CD4-positive, CD25-positive, alpha-beta regulatory T cell (primary cell): Measurements from ENCODE around the gene MSRB2. TPM values are rescaled to one million over a fixed set of nuclear protein-coding genes. Genes with fewer than 3 reads are reported as not detected.

Source experiments
- ATAC-seq, 2 donors: fragments of 150-1000 bp; cut with Tn5 transposase; one replicate each; pipeline ENCODE4 v1.10.0; 2021; ENCODE audit warnings: low read depth in 2 of 2, moderate number of reproducible peaks in 2 of 2, moderate library complexity in 1 of 2
- DNase-seq, 3 donors: peaks; one replicate each; pipeline versions ENCODE4 v3.0.0 to v3.0.0-alpha.2; 2012 to 2022; ENCODE audit warnings: mixed read lengths in 1 of 3
- H3K27ac ChIP-seq: one replicate; pipeline ENCODE4 v1.7.0; 2013; ENCODE audit warnings: mild to moderate bottlenecking, low read length; ENCODE audit not compliant: insufficient read depth, poor library complexity, severe bottlenecking
- H3K27me3 ChIP-seq: one replicate; pipeline ENCODE4 v1.7.0; 2013; ENCODE audit warnings: low read length; ENCODE audit not compliant: control insufficient read depth, insufficient read depth
- H3K36me3 ChIP-seq: one replicate; pipeline ENCODE4 v1.7.0; 2013; ENCODE audit warnings: mild to moderate bottlenecking, low read length, moderate library complexity; ENCODE audit not compliant: control insufficient read depth, insufficient read depth
- H3K4me1 ChIP-seq: 2 replicates; pipeline ENCODE4 v1.7.0; 2013; ENCODE audit warnings: mild to moderate bottlenecking, low read length; ENCODE audit not compliant: insufficient read depth, control insufficient read depth, poor library complexity, severe bottlenecking
- H3K4me3 ChIP-seq: one replicate; pipeline ENCODE4 v1.7.0; 2013; ENCODE audit warnings: low read depth, mild to moderate bottlenecking, low read length, moderate library complexity
- H3K9me3 ChIP-seq, 2 experiments: 1 replicate in 1 of 2; 2 replicates in 1 of 2; pipeline ENCODE4 v1.7.0; 2013; ENCODE audit warnings: low read length in 2 of 2, mild to moderate bottlenecking in 1 of 2, moderate library complexity in 1 of 2; ENCODE audit not compliant: control insufficient read depth in 2 of 2
- H3K27ac Mint-ChIP-seq, 3 donors: one replicate each; pipeline ENCODE4 v1.8.0; 2020 to 2022; ENCODE audit warnings: mild to moderate bottlenecking in 3 of 3, mixed read lengths in 3 of 3, moderate library complexity in 2 of 3
- H3K27me3 Mint-ChIP-seq: one replicate; pipeline ENCODE4 v1.8.0; 2022; ENCODE audit warnings: mild to moderate bottlenecking, mixed read lengths
- H3K36me3 Mint-ChIP-seq: one replicate; pipeline ENCODE4 v1.8.0; 2020; ENCODE audit warnings: mixed read lengths
- H3K4me1 Mint-ChIP-seq, 4 donors: one replicate each; pipeline ENCODE4 v1.8.0; 2020 to 2022; ENCODE audit warnings: mixed read lengths in 4 of 4, mild to moderate bottlenecking in 1 of 4
- H3K4me3 Mint-ChIP-seq, 4 donors: one replicate each; pipeline ENCODE4 v1.8.0; 2020 to 2022; ENCODE audit warnings: mild to moderate bottlenecking in 4 of 4, mixed read lengths in 4 of 4, moderate library complexity in 3 of 4
- H3K9me3 Mint-ChIP-seq, 7 donors: one replicate each; pipeline ENCODE4 v1.8.0; 2020 to 2022; ENCODE audit warnings: mixed read lengths in 7 of 7, mild to moderate bottlenecking in 3 of 7, moderate library complexity in 2 of 7
- polyA plus RNA-seq, 4 donors: library from polyadenylated mRNA; unstranded; fragments of 300-500 nt; fragmentation: Illumina TruSeq; gene quantifications; one replicate each; pipeline ENCODE4 v1.2.3, GENCODE V29; 2021
- total RNA-seq: library from RNA; stranded (reverse); gene quantifications from one replicate; pipeline ENCODE4 v1.2.3, GENCODE V29; 2022

MSRB2 gene
- total and polyA plus RNA-seq, 5 donors from 2014 or later, result 1.3 to 9.9 (median 6.0) TPM

GRCh38 chr10:23073527-23073926 lies 21.9 kb upstream of the MSRB2 start:
- Histone ChIP-seq H3K27ac (no peak overlapping the region), H3K9me3 (no peaks in the 10 kb centered on the region), H3K4me1 (no peaks in the 10 kb centered on the region), H3K4me3 (no peak overlapping the region), H3K36me3 (no peaks in the 10 kb centered on the region), H3K27me3 (peaks cover 4% of the 10 kb centered on the region)
- no peaks in the 10 kb centered on the region for H3K9me3 Mint-ChIP-seq
- H3K4me1 Mint-ChIP-seq, result no peaks in the 10 kb centered on the region
- no peak for DNase-seq
- ATAC-seq, result no peak
- no peak overlapping the region for H3K27ac Mint-ChIP-seq
- no peaks in the 10 kb centered on the region for H3K36me3 Mint-ChIP-seq
- no peak overlapping the region for H3K4me3 Mint-ChIP-seq
- peaks cover 24% of the 10 kb centered on the region for H3K27me3 Mint-ChIP-seq

GRCh38 chr10:23075672-23076071 lies 19.7 kb upstream of the MSRB2 start:
- H3K4me1 ChIP-seq, result no peaks in the 10 kb centered on the region
- Mint-ChIP-seq H3K27me3 (peaks cover 30% of the 10 kb centered on the region), H3K4me3 (no peak overlapping the region), H3K9me3 (no peaks in the 10 kb centered on the region), H3K27ac (no peak overlapping the region), H3K4me1 (no peaks in the 10 kb centered on the region), H3K36me3 (no peaks in the 10 kb centered on the region)
- ATAC-seq (no peak), DNase-seq (no peak)
- H3K27ac ChIP-seq, result no peak overlapping the region
- H3K27me3 ChIP-seq, result peaks cover 19% of the 10 kb centered on the region
- no peaks in the 10 kb centered on the region for H3K9me3 ChIP-seq
- no peaks in the 10 kb centered on the region for H3K36me3 ChIP-seq
- no peak overlapping the region for H3K4me3 ChIP-seq

GRCh38 chr10:23078114-23078513 lies 17.3 kb upstream of the MSRB2 start:
- Mint-ChIP-seq H3K9me3 (no peaks in the 10 kb centered on the region), H3K4me3 (no peak overlapping the region), H3K27me3 (peaks cover 34% of the 10 kb centered on the region), H3K4me1 (no peaks in the 10 kb centered on the region), H3K27ac (no peak overlapping the region), H3K36me3 (no peaks in the 10 kb centered on the region)
- H3K4me3 ChIP-seq, result no peak overlapping the region
- DNase-seq, result no peak
- no peaks in the 10 kb centered on the region for H3K4me1 ChIP-seq
- H3K9me3 ChIP-seq, result no peaks in the 10 kb centered on the region
- no peak overlapping the region for H3K27ac ChIP-seq
- peaks cover 19% of the 10 kb centered on the region for H3K27me3 ChIP-seq
- ATAC-seq, result no peak
- no peaks in the 10 kb centered on the region for H3K36me3 ChIP-seq

GRCh38 chr10:23079700-23080099 lies 15.7 kb upstream of the MSRB2 start:
- no peak for DNase-seq
- H3K27ac ChIP-seq, result no peak overlapping the region

GRCh38 chr10:23080262-23080661 lies 15.1 kb upstream of the MSRB2 start:
- H3K4me3 ChIP-seq, result no peak overlapping the region
- Mint-ChIP-seq H3K4me3 (no peak overlapping the region), H3K27ac (no peak overlapping the region), H3K27me3 (peaks cover 38% of the 10 kb centered on the region), H3K36me3 (no peaks in the 10 kb centered on the region), H3K4me1 (no peaks in the 10 kb centered on the region), H3K9me3 (peaks cover 0 to 5% (median 0%) of the 10 kb centered on the region in 7 donors)
- H3K27me3 ChIP-seq, result peaks cover 26% of the 10 kb centered on the region
- no peaks in the 10 kb centered on the region for H3K4me1 ChIP-seq
- no peak overlapping the region for H3K27ac ChIP-seq
- no peaks in the 10 kb centered on the region for H3K9me3 ChIP-seq
- ATAC-seq (no peak), DNase-seq (no peak)
- no peaks in the 10 kb centered on the region for H3K36me3 ChIP-seq

More at GRCh38 chr10:23079700-23080099, 15.7 kb upstream of the MSRB2 start:
- Histone ChIP-seq H3K4me1 (no peaks in the 10 kb centered on the region), H3K27me3 (peaks cover 23% of the 10 kb centered on the region), H3K36me3 (no peaks in the 10 kb centered on the region), H3K4me3 (no peak overlapping the region), H3K9me3 (no peaks in the 10 kb centered on the region)
- peaks cover 36% of the 10 kb centered on the region for H3K27me3 Mint-ChIP-seq
- peaks cover 0 to 2% (median 0%) of the 10 kb centered on the region in 7 donors for H3K9me3 Mint-ChIP-seq
- H3K4me3 Mint-ChIP-seq, result no peak overlapping the region
- H3K4me1 Mint-ChIP-seq, result no peaks in the 10 kb centered on the region
- H3K27ac Mint-ChIP-seq, result no peak overlapping the region
- no peaks in the 10 kb centered on the region for H3K36me3 Mint-ChIP-seq
- ATAC-seq, result no peak

- H3K9me3 ChIP-seq, result no peaks in the 10 kb centered on the region
Measured at GRCh38 chr10:23081221-23081750, 14.1 kb upstream of the MSRB2 start.

GRCh38 chr10:23081891-23082290 lies 13.5 kb upstream of the MSRB2 start:
- Mint-ChIP-seq H3K36me3 (no peaks in the 10 kb centered on the region), H3K27me3 (peaks cover 49% of the 10 kb centered on the region), H3K27ac (no peak overlapping the region), H3K4me3 (no peak overlapping the region), H3K9me3 (peaks cover 0 to 5% (median 0%) of the 10 kb centered on the region in 7 donors), H3K4me1 (peaks cover 0 to 5% (median 0%) of the 10 kb centered on the region in 4 donors)
- ATAC-seq (no peak), DNase-seq (peak in 1 of 3 donors; percentile 15)
- H3K4me1 ChIP-seq, result no peaks in the 10 kb centered on the region
- H3K9me3 ChIP-seq, result no peaks in the 10 kb centered on the region
- H3K27me3 ChIP-seq, result peaks cover 24% of the 10 kb centered on the region
- no peaks in the 10 kb centered on the region for H3K36me3 ChIP-seq
- H3K4me3 ChIP-seq, result no peak overlapping the region
- H3K27ac ChIP-seq, result no peak overlapping the region

More at GRCh38 chr10:23081221-23081750, 14.1 kb upstream of the MSRB2 start:
- Mint-ChIP-seq H3K4me3 (no peak overlapping the region), H3K27ac (no peak overlapping the region), H3K36me3 (no peaks in the 10 kb centered on the region), H3K9me3 (peaks cover 0 to 5% (median 0%) of the 10 kb centered on the region in 7 donors), H3K27me3 (peaks cover 47% of the 10 kb centered on the region), H3K4me1 (peaks cover 0 to 2% (median 0%) of the 10 kb centered on the region in 4 donors)
- no peaks in the 10 kb centered on the region for H3K36me3 ChIP-seq
- no peak for ATAC-seq
- peaks cover 24% of the 10 kb centered on the region for H3K27me3 ChIP-seq
- no peak overlapping the region for H3K27ac ChIP-seq
- no peak overlapping the region for H3K4me3 ChIP-seq
- DNase-seq, result no peak
- no peaks in the 10 kb centered on the region for H3K4me1 ChIP-seq

GRCh38 chr10:23088609-23089008 lies 6.8 kb upstream of the MSRB2 start:
- H3K36me3 ChIP-seq, result no peaks in the 10 kb centered on the region
- H3K4me1 ChIP-seq, result no peaks in the 10 kb centered on the region
- Mint-ChIP-seq H3K9me3 (peaks cover 0 to 10% (median 4%) of the 10 kb centered on the region in 7 donors), H3K4me1 (peaks cover 0 to 5% (median 0%) of the 10 kb centered on the region in 4 donors), H3K36me3 (no peaks in the 10 kb centered on the region), H3K4me3 (peak overlapping the region in 1 of 4 donors; percentile 62), H3K27ac (no peak overlapping the region), H3K27me3 (peaks cover 36% of the 10 kb centered on the region)
- no peak overlapping the region for H3K4me3 ChIP-seq
- no peak for DNase-seq
- no peaks in the 10 kb centered on the region for H3K9me3 ChIP-seq
- no peak overlapping the region for H3K27ac ChIP-seq
- H3K27me3 ChIP-seq, result peaks cover 11% of the 10 kb centered on the region
- ATAC-seq, result no peak
